Endothelial cell of umbilical vein (primary cell): ENCODE results near the gene CROCC2. TPM values are rescaled to one million over a fixed set of nuclear protein-coding genes. Genes with fewer than 3 reads are reported as not detected.

ENCODE experiments used
- BruUV-seq: library from RNA; stranded (reverse); fragments of 400-500 nt; replicated peaks from 2 replicates; lab custom pipeline; 2021; lab: Mats Ljungman, UMichigan
- CTCF ChIA-PET: fragments of 300-600, 350-600 bp; sonication (Branson Sonifier 250); formaldehyde crosslinking; loops from one replicate; lab custom pipeline; 2021; ENCODE audit warnings: antibody characterized with exemption, inconsistent platforms; lab: Charles Lee
- POLR2A ChIA-PET: fragments of 300-600, 350-600 bp; sonication (Branson Sonifier 250); formaldehyde crosslinking; loops from one replicate; lab custom pipeline; 2021; ENCODE audit warnings: antibody characterized with exemption, inconsistent platforms; lab: Charles Lee
- DNase-seq: peaks from one replicate; pipeline ENCODE4 v3.0.0-alpha.2; 2011; ENCODE audit warnings: low read depth, low spot score
- FAIRE-seq: peaks from 2 replicates; lab custom pipeline; 2011; peaks lifted over from hg19 to GRCh38; lab: Jason Lieb, UNC
- H2AFZ ChIP-seq: 2 replicates; pipeline ENCODE4 v1.6.0; 2012; ENCODE audit warnings: low read depth, low read length, control low read depth, inconsistent platforms
- H3K27ac ChIP-seq: 2 replicates; pipeline ENCODE4 v1.5.1; 2011; ENCODE audit warnings: low read depth, mild to moderate bottlenecking, control low read depth, low read length, moderate library complexity; ENCODE audit not compliant: insufficient read depth
- H3K27me3 ChIP-seq, 2 experiments: 2 replicates each; pipeline versions ENCODE4 v1.6.0 to v1.6.1; 2011; ENCODE audit warnings: low read length in 2 of 2, mixed read lengths in 1 of 2; ENCODE audit not compliant: control insufficient read depth in 2 of 2, insufficient read depth in 2 of 2
- H3K36me3 ChIP-seq, 2 experiments: 2 replicates in 1 of 2; 3 replicates in 1 of 2; pipeline ENCODE4 v1.5.1; 2011; ENCODE audit warnings: low read length in 2 of 2, mild to moderate bottlenecking in 1 of 2, moderate library complexity in 1 of 2; ENCODE audit not compliant: control insufficient read depth in 2 of 2, insufficient read depth in 2 of 2; ENCODE audit errors: extremely low read depth in 1 of 2
- H3K4me1 ChIP-seq: 3 replicates; pipeline ENCODE4 v1.5.1; 2011; ENCODE audit warnings: mild to moderate bottlenecking, low read length; ENCODE audit not compliant: control insufficient read depth, insufficient read depth; ENCODE audit errors: extremely low read depth
- H3K4me2 ChIP-seq: 2 replicates; pipeline ENCODE4 v1.6.1; 2011; ENCODE audit warnings: low read length, control low read depth, mixed read lengths; ENCODE audit not compliant: insufficient read depth
- H3K4me3 ChIP-seq, 3 experiments: fragments of 200-600 bp in 1 of 3; sonication (generic), shearing (Covaris generic) in 1 of 3; replicated peaks in 1 of 3; 2 replicates each; pipeline ENCODE4 v1.5.1; 2011 to 2016; ENCODE audit warnings: control low read depth in 3 of 3, low read length in 3 of 3, mild to moderate bottlenecking in 2 of 3, inconsistent platforms in 1 of 3, low read depth in 1 of 3, moderate library complexity in 1 of 3; ENCODE audit not compliant: insufficient read depth in 1 of 3
- H3K79me2 ChIP-seq: 2 replicates; pipeline ENCODE4 v1.6.0; 2012; ENCODE audit warnings: low read length, inconsistent platforms; ENCODE audit not compliant: control insufficient read depth, insufficient read depth
- H3K9ac ChIP-seq: replicated peaks from 2 replicates; pipeline ENCODE3; 2011; ENCODE audit warnings: low read length, control low read depth; ENCODE audit not compliant: insufficient read depth; ENCODE audit errors: extremely low read depth
- H3K9me1 ChIP-seq: replicated peaks from 3 replicates; pipeline ENCODE4 v1.6.0; 2011; ENCODE audit warnings: mild to moderate bottlenecking, low read length; ENCODE audit not compliant: control insufficient read depth, insufficient read depth; ENCODE audit errors: extremely low read depth
- H3K9me3 ChIP-seq: replicated peaks from 2 replicates; pipeline ENCODE4 v1.5.1; 2012; ENCODE audit warnings: low read length, inconsistent platforms; ENCODE audit not compliant: control insufficient read depth, insufficient read depth
- H4K20me1 ChIP-seq: replicated peaks from 2 replicates; pipeline ENCODE3; 2011; ENCODE audit warnings: mild to moderate bottlenecking, low read length; ENCODE audit not compliant: control insufficient read depth, insufficient read depth; ENCODE audit errors: extremely low read depth
- EZH2 ChIP-seq: IDR thresholded peaks from 2 replicates; pipeline ENCODE4 v1.6.1; 2012; ENCODE audit warnings: borderline replicate concordance, low read depth, mild to moderate bottlenecking, moderate library complexity, low read length, inconsistent platforms; ENCODE audit not compliant: severe bottlenecking
- FOS ChIP-seq: IDR thresholded peaks from 2 replicates; pipeline ENCODE4 v1.6.1; 2011; ENCODE audit warnings: mild to moderate bottlenecking, low read length, moderate library complexity, borderline replicate concordance; ENCODE audit not compliant: insufficient read depth
- GATA2 ChIP-seq: IDR thresholded peaks from 2 replicates; pipeline ENCODE4 v1.7.0; 2011; ENCODE audit warnings: low read depth, mild to moderate bottlenecking, moderate library complexity, mixed read lengths, low read length; ENCODE audit not compliant: insufficient read length, insufficient read depth
- JUN ChIP-seq: IDR thresholded peaks from 2 replicates; pipeline ENCODE4 v1.6.1; 2011; ENCODE audit warnings: borderline replicate concordance, low read depth; ENCODE audit not compliant: insufficient read length, insufficient read depth
- MYC ChIP-seq: IDR thresholded peaks from one replicate; pipeline ENCODE4 v1.6.1; 2011; ENCODE audit warnings: mild to moderate bottlenecking, low read depth, low read length
- POLR2A ChIP-seq: IDR thresholded peaks from 2 replicates; pipeline ENCODE4 v1.6.1; 2012; ENCODE audit warnings: low read depth, mild to moderate bottlenecking, control low read depth, low read length
- dilution Hi-C: fragments of 300-500 bp; cut with MboI; formaldehyde crosslinking; loops from one replicate; pipeline ENCODE4 v1.15.0; 2019; ENCODE audit warnings: low sequenced_read_pairs; ENCODE audit not compliant: extremely low pct_ligation_motif_present
- intact Hi-C: fragments of 100-400 bp; cut with micrococcal nuclease; formaldehyde crosslinking; loops from one replicate; pipeline ENCODE4 v1.10.0; 2022
- polyA plus RNA-seq, 4 experiments: library from polyadenylated mRNA; depleted of rRNA in 3 of 4; stranded (reverse) in 3 of 4; unstranded in 1 of 4; fragments of >200 nt; gene quantifications; 2 replicates each; pipeline versions ENCODE4 v1.2.1 to v1.2.3, GENCODE V29; 2011 to 2012; ENCODE audit warnings: missing spikeins in 1 of 4
- total RNA-seq: library from RNA; stranded (reverse); gene quantifications from 2 replicates; pipeline ENCODE4 v1.2.3, GENCODE V29; 2021
- TF ChIP-seq, protein P1 (sequence below): IDR thresholded peaks from 2 replicates; pipeline ENCODE4 v1.6.1; 2011; ENCODE audit not compliant: insufficient read depth, insufficient read length
- TF ChIP-seq, protein P2 (sequence below), 2 donors: IDR thresholded peaks; 1 replicate in 1 of 2; 2 replicates in 1 of 2; pipeline ENCODE4 v1.5.1; 2011; ENCODE audit warnings: low read length in 2 of 2, mild to moderate bottlenecking in 2 of 2, moderate library complexity in 2 of 2, control low read depth in 1 of 2, inconsistent platforms in 1 of 2, low read depth in 1 of 2; ENCODE audit not compliant: insufficient read depth in 1 of 2; ENCODE audit errors: extremely low read depth in 1 of 2

CROCC2 gene
- total and polyA plus RNA-seq, 2 donors (not counting 3 experiments of a cell fraction or from before 2014, with no cell fraction given), result not detected

GRCh38 chr2:241033994-241034393 lies 127.9 kb downstream of the CROCC2 start:
- no peak for DNase-seq
- Histone ChIP-seq H3K79me2 (no peaks in the 10 kb centered on the region), H3K4me2 (no peak overlapping the region), H3K9ac (no peak overlapping the region), H3K27ac (no peak overlapping the region), H4K20me1 (no peaks in the 10 kb centered on the region), H3K9me3 (no peaks in the 10 kb centered on the region), H3K4me3 (no peak overlapping the region), H2AFZ (no peak overlapping the region), H3K36me3 (peaks cover 0 to 2% of the 10 kb centered on the region in 2 experiments), H3K27me3 (no peaks in the 10 kb centered on the region), H3K4me1 (peaks cover 3% of the 10 kb centered on the region), H3K9me1 (no peaks in the 10 kb centered on the region)
- intact Hi-C loops, result no loop called here
- BruUV-seq, result no TSS peak
- ChIA-PET POLR2A (no interaction called here), CTCF (interaction anchor here (1.1 kb wide), 1 partner anchor 50 kb away, joined by 4 read pairs; no protein-coding TSS in a partner anchor)
- dilution Hi-C loops, result no loop called here
- TF ChIP-seq POLR2A (no peak), GATA2 (no peak)
- no peak for FAIRE-seq

DNA sequence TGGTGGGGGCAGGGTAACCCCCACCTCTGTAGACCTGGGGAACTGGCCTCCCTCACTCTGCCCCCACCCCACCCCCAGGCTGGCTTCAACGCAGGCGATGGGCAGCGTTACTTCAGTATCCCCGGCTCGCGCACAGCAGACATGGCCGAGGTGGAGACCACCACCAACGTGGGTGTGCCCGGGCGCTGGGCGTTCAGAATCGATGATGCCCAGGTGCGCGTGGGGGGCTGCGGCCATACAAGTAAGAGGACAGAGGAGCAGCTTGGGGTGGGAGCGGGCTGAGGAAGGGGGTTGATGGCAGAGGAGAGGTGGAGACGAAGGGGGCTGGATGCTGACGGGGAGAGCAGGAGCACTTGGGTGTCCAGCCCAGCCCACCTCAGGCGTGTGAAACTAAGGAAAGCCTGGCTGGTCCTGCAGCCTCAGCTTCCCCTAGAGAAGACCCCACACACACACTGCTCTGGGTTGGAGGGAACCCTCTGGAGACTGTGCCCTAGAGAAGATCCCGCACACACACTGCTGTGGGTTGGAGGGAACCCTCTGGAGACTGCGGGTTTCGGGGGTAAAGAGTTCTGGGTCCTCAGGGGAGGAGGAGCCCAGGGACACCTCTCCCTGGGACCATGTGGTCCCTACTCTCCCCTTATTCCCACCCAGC lies 128.5 kb downstream of the CROCC2 start:
- no peaks in the 10 kb centered on the region for H3K27me3 ChIP-seq
- dilution Hi-C loops, result no loop called here
- H3K36me3 ChIP-seq, result peaks cover 0 to 2% of the 10 kb centered on the region in 2 experiments
- no peaks in the 10 kb centered on the region for H3K9me3 ChIP-seq
- no peak overlapping the region for H3K9ac ChIP-seq
- no peak overlapping the region for H3K27ac ChIP-seq
- BruUV-seq, result no TSS peak
- DNase-seq (no peak), FAIRE-seq (no peak)
- no peak overlapping the region for H2AFZ ChIP-seq
- no peaks in the 10 kb centered on the region for H3K9me1 ChIP-seq
- no peak overlapping the region for H3K4me2 ChIP-seq
- ChIA-PET POLR2A (no interaction called here), CTCF (interaction anchor here (1.1 kb wide), 1 partner anchor 51 kb away, joined by 4 read pairs; no protein-coding TSS in a partner anchor)
- no peak for TF ChIP-seq FOS
- TF ChIP-seq EZH2, result no peak
- TF ChIP-seq JUN, result no peak
- no peak for TF ChIP-seq MYC
- TF ChIP-seq, protein P1, sequence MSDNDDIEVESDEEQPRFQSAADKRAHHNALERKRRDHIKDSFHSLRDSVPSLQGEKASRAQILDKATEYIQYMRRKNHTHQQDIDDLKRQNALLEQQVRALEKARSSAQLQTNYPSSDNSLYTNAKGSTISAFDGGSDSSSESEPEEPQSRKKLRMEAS, result no peak
- TF ChIP-seq, protein P2, sequence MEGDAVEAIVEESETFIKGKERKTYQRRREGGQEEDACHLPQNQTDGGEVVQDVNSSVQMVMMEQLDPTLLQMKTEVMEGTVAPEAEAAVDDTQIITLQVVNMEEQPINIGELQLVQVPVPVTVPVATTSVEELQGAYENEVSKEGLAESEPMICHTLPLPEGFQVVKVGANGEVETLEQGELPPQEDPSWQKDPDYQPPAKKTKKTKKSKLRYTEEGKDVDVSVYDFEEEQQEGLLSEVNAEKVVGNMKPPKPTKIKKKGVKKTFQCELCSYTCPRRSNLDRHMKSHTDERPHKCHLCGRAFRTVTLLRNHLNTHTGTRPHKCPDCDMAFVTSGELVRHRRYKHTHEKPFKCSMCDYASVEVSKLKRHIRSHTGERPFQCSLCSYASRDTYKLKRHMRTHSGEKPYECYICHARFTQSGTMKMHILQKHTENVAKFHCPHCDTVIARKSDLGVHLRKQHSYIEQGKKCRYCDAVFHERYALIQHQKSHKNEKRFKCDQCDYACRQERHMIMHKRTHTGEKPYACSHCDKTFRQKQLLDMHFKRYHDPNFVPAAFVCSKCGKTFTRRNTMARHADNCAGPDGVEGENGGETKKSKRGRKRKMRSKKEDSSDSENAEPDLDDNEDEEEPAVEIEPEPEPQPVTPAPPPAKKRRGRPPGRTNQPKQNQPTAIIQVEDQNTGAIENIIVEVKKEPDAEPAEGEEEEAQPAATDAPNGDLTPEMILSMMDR (IDR thresholded peaks at IDR 0.05; ENCODE audit: extremely low read depth in 1 of 2, insufficient read depth in 1 of 2, low read depth in 1 of 2, low read length in 2 of 2), result no peak
- TF ChIP-seq POLR2A, result no peak
- TF ChIP-seq GATA2, result no peak
- H3K79me2 ChIP-seq, result no peaks in the 10 kb centered on the region
- peaks cover 3% of the 10 kb centered on the region for H3K4me1 ChIP-seq
- H4K20me1 ChIP-seq, result no peaks in the 10 kb centered on the region
- no peak overlapping the region for H3K4me3 ChIP-seq
- intact Hi-C loops, result no loop called here
